CD4-positive, alpha-beta T cell (primary cell): ENCODE data around the gene C1orf105. TPM values are rescaled to one million over a fixed set of nuclear protein-coding genes. Genes with fewer than 3 reads are reported as not detected.
A peak's percentile ranks its signal among the peaks of the same experiment; 100 is the strongest.

ENCODE experiments used
- ATAC-seq: fragments of 200-7000 bp; cut with Tn5 transposase; one replicate; pipeline ENCODE4 v1.10.0; 2022; ENCODE audit warnings: mild to moderate bottlenecking; ENCODE audit not compliant: poor library complexity
- CTCF ChIA-PET: fragments of 350-600 bp; sonication (Branson Sonifier 250); formaldehyde crosslinking; loops from one replicate; lab custom pipeline; 2021; ENCODE audit warnings: antibody characterized with exemption, inconsistent platforms; lab: Charles Lee
- POLR2A ChIA-PET: fragments of 350-600 bp; sonication (Branson Sonifier 250); formaldehyde crosslinking; loops from one replicate; lab custom pipeline; 2021; ENCODE audit warnings: antibody characterized with exemption, inconsistent platforms; lab: Charles Lee
- DNase-seq, 14 experiments: peaks; one replicate each; pipeline ENCODE4 v3.0.0-alpha.2; 2013 to 2020; ENCODE audit warnings: mixed read lengths in 2 of 14
- H3K27ac ChIP-seq, 2 donors: one replicate each; pipeline versions ENCODE4 v1.5.1 to v1.7.0; 2013; ENCODE audit warnings: low read length in 2 of 2, low read depth in 1 of 2, mild to moderate bottlenecking in 1 of 2
- H3K27me3 ChIP-seq, 2 experiments: 1 replicate in 1 of 2; 2 replicates in 1 of 2; pipeline versions ENCODE4 v1.6.1 to v1.7.0; 2013; ENCODE audit warnings: low read length in 2 of 2, control low read depth in 1 of 2, mild to moderate bottlenecking in 1 of 2, moderate library complexity in 1 of 2; ENCODE audit not compliant: insufficient read depth in 2 of 2, control insufficient read depth in 1 of 2
- H3K36me3 ChIP-seq: one replicate; pipeline ENCODE4 v1.6.1; 2013; ENCODE audit warnings: low read length, control low read depth; ENCODE audit not compliant: insufficient read depth
- H3K4me1 ChIP-seq: one replicate; pipeline ENCODE4 v1.6.1; 2013; ENCODE audit warnings: low read length, control low read depth; ENCODE audit not compliant: insufficient read depth
- H3K4me3 ChIP-seq: one replicate; pipeline ENCODE4 v1.5.1; 2013; ENCODE audit warnings: mild to moderate bottlenecking, low read length, moderate library complexity
- H3K9me3 ChIP-seq, 2 experiments: 1 replicate in 1 of 2; 2 replicates in 1 of 2; pipeline versions ENCODE4 v1.6.1 to v1.7.0; 2013; ENCODE audit warnings: low read length in 2 of 2, mild to moderate bottlenecking in 2 of 2, control low read depth in 1 of 2, moderate library complexity in 1 of 2; ENCODE audit not compliant: control insufficient read depth in 1 of 2, insufficient read depth in 1 of 2
- H3K27ac Mint-ChIP-seq: one replicate; pipeline ENCODE4 v1.8.0; 2020; ENCODE audit warnings: mixed read lengths
- H3K27me3 Mint-ChIP-seq: one replicate; pipeline ENCODE4 v1.8.0; 2021; ENCODE audit warnings: mixed read lengths
- H3K36me3 Mint-ChIP-seq: one replicate; pipeline ENCODE4 v1.8.0; 2021; ENCODE audit warnings: low read depth, mixed read lengths
- H3K4me1 Mint-ChIP-seq: one replicate; pipeline ENCODE4 v1.8.0; 2021; ENCODE audit warnings: low read depth, mixed read lengths
- H3K4me3 Mint-ChIP-seq: one replicate; pipeline ENCODE4 v1.8.0; 2020; ENCODE audit warnings: mild to moderate bottlenecking, mixed read lengths
- H3K9me3 Mint-ChIP-seq: one replicate; pipeline ENCODE4 v1.8.0; 2020; ENCODE audit warnings: mixed read lengths
- CTCF ChIP-seq: fragments of 200-600 bp; IDR thresholded peaks from one replicate; pipeline ENCODE4 v1.8.0; 2022; ENCODE audit warnings: antibody characterized with exemption, mild to moderate bottlenecking
- intact Hi-C, 2 experiments: fragments of 100-400 bp; cut with DNase I in 1 of 2; cut with micrococcal nuclease in 1 of 2; formaldehyde crosslinking; loops; one replicate each; pipeline versions ENCODE4 v1.15.1 to v1.9.0; 2023 to 2025; cut with DNase I, micrococcal nuclease
- total RNA-seq, 174 experiments: library from RNA in 2 of 174; stranded (reverse) in 2 of 174; gene quantifications; one replicate each; pipeline ENCODE4 v1.2.3 and lab custom pipeline; 2021 to 2026

C1orf105 gene
- total RNA-seq, 2 experiments from 2014 or later, result not detected

GRCh38 chr1:172442404-172442803, 21.9 kb downstream of the C1orf105 start:
- ATAC-seq (no peak), DNase-seq (no peak)
- no peaks in the 10 kb centered on the region for H3K9me3 ChIP-seq
- intact Hi-C loops, result loop anchor here (5.0 kb wide), 4 partner anchors 90 to 660 kb away; partner anchors contain the start of genes SUCO (in 2 of the 2), DNM3 (in 1 of the 2) and METTL13 (in 1 of the 2)
- H3K27ac ChIP-seq, result no peak overlapping the region
- peaks cover 16% of the 10 kb centered on the region for H3K36me3 ChIP-seq
- no peaks in the 10 kb centered on the region for H3K27me3 ChIP-seq
- CTCF ChIA-PET, result interaction anchor here (1.6 to 2.1 kb wide), 3 partner anchors 11 to 13 kb away, joined by 3 to 7 read pairs (median 6); no protein-coding TSS in a partner anchor
- Mint-ChIP-seq H3K27ac (peak overlapping the region; percentile 90), H3K36me3 (peaks cover 42% of the 10 kb centered on the region), H3K27me3 (no peaks in the 10 kb centered on the region), H3K9me3 (no peaks in the 10 kb centered on the region), H3K4me1 (peaks cover 39% of the 10 kb centered on the region), H3K4me3 (peak overlapping the region; percentile 98)
- H3K4me3 ChIP-seq, result no peak overlapping the region
- no peak for TF ChIP-seq CTCF
- peaks cover 17% of the 10 kb centered on the region for H3K4me1 ChIP-seq
- POLR2A ChIA-PET, result interaction anchor here (2.9 to 5.6 kb wide), 2 partner anchors 11 to 90 kb away, joined by 9 to 43 read pairs; partner anchors contain the start of gene SUCO

- peak overlapping the region; percentile 98 for H3K4me3 Mint-ChIP-seq
- peak overlapping the region; percentile 92 for H3K4me3 ChIP-seq
- H3K27ac Mint-ChIP-seq, result peak overlapping the region; percentile 90
- peaks cover 40% of the 10 kb centered on the region for H3K36me3 Mint-ChIP-seq
- no peak for TF ChIP-seq CTCF
- DNase-seq (no peak), ATAC-seq (peak; percentile 5)
- peak overlapping the region in 1 of 2 donors; percentile 79 for H3K27ac ChIP-seq
- ChIA-PET POLR2A (interaction anchor here (0.6 to 5.6 kb wide), 7 partner anchors 11 to 264 kb away, joined by 3 to 43 read pairs (median 7); partner anchors contain the start of gene SUCO), CTCF (interaction anchor here (0.5 to 1.7 kb wide), 13 partner anchors 8 to 958 kb away, joined by 3 to 7 read pairs (median 3); partner anchors contain the start of genes C1orf105, PRRC2C and SUCO)
- peaks cover 16% of the 10 kb centered on the region for H3K36me3 ChIP-seq
- no peaks in the 10 kb centered on the region for H3K27me3 ChIP-seq
- H3K9me3 ChIP-seq, result no peaks in the 10 kb centered on the region
- H3K4me1 Mint-ChIP-seq, result peaks cover 39% of the 10 kb centered on the region
- peaks cover 17% of the 10 kb centered on the region for H3K4me1 ChIP-seq
- no peaks in the 10 kb centered on the region for H3K27me3 Mint-ChIP-seq
- intact Hi-C loops, result loop anchor here (5.0 kb wide), 4 partner anchors 89 to 661 kb away; partner anchors contain the start of genes SUCO (in 2 of the 2), DNM3 (in 1 of the 2) and METTL13 (in 1 of the 2)
- no peaks in the 10 kb centered on the region for H3K9me3 Mint-ChIP-seq
Observed at GRCh38 chr1:172442843-172443565, 22.5 kb downstream of the C1orf105 start.

- Histone ChIP-seq H3K9me3 (no peaks in the 10 kb centered on the region), H3K27me3 (no peaks in the 10 kb centered on the region), H3K36me3 (peaks cover 16% of the 10 kb centered on the region), H3K4me1 (peaks cover 17% of the 10 kb centered on the region), H3K4me3 (peak within 1 kb of the TSS; percentile 92), H3K27ac (peak within 1 kb of the TSS; percentile 69 to 79)
- Mint-ChIP-seq H3K36me3 (peaks cover 33% of the 10 kb centered on the region), H3K4me3 (peak within 1 kb of the TSS; percentile 98), H3K27ac (peak within 1 kb of the TSS; percentile 90), H3K9me3 (no peaks in the 10 kb centered on the region), H3K27me3 (no peaks in the 10 kb centered on the region), H3K4me1 (peaks cover 39% of the 10 kb centered on the region)
- intact Hi-C loops, result loop anchor here (1.0 to 5.0 kb wide), 8 partner anchors 15 to 662 kb away; partner anchors contain the start of genes SUCO (in 2 of the 2), DNM3 (in 1 of the 2) and METTL13 (in 1 of the 2)
- peak; percentile 86 for TF ChIP-seq CTCF
- ChIA-PET CTCF (interaction anchor here (0.5 to 1.7 kb wide), 17 partner anchors 9 to 959 kb away, joined by 3 to 7 read pairs (median 3); partner anchors contain the start of genes C1orf105, PRRC2C and SUCO), POLR2A (interaction anchor here (0.6 to 5.6 kb wide), 7 partner anchors 12 to 265 kb away, joined by 3 to 43 read pairs (median 7); partner anchors contain the start of gene SUCO)
- peak; percentile 86 to 95 (median 92) for DNase-seq
- ATAC-seq, result peak; percentile 99
Observed at GRCh38 chr1:172443666-172444453, 23.4 kb downstream of the C1orf105 start, which contains the start of gene PIGC. Gene PIGC (minus strand): TSS chr1:172444069. CDS start chr1:172442622, 1,447 bp downstream.
